ENCODE data around the gene CASP1. TPM values are rescaled to one million over a fixed set of nuclear protein-coding genes. Genes with fewer than 3 reads are reported as not detected.

The CASP1 gene
- total RNA-seq, 1 donor from 2014 or later = 11.3 TPM

GRCh38 chr11:104999721-105000120, 35.2 kb downstream of the CASP1 start:
- no peak for DNase-seq
- no peak for ATAC-seq
- intact Hi-C loops (cut with micrococcal nuclease) = no loop called here

- no peak for DNase-seq
- no peak for ATAC-seq
- intact Hi-C loops (cut with micrococcal nuclease) = no loop called here
Observed at GRCh38 chr11:104997288-104997687, 37.7 kb downstream of the CASP1 start.

- no peak for DNase-seq
- no peak for ATAC-seq
- intact Hi-C loops (cut with micrococcal nuclease) = no loop called here
Observed at GRCh38 chr11:104995001-104995408, 39.9 kb downstream of the CASP1 start.

DNA sequence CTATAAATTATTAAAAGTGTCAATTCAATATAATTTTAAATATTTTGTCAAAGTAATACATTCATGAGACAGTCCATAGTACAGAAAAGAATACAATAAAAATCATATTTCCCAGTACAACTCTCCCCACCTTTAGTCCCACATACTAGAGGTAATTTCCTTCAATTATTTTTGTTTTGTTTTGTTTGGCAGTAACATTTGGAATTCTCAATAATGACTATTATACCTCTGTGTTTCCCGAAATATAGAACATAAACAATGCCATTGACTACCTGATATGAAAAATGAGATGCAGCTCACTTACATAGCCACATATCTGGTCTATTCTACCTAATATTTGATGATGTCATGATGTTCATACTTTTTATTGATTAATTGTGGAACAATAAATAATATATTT, 42.2 kb downstream of the CASP1 start:
- DNase-seq = no peak
- intact Hi-C loops (cut with micrococcal nuclease) = no loop called here
- no peak for ATAC-seq

GRCh38 chr11:104991994-104992393, 43.0 kb downstream of the CASP1 start:
- intact Hi-C loops (cut with micrococcal nuclease) = no loop called here
- DNase-seq (no peak), ATAC-seq (no peak)

DNA sequence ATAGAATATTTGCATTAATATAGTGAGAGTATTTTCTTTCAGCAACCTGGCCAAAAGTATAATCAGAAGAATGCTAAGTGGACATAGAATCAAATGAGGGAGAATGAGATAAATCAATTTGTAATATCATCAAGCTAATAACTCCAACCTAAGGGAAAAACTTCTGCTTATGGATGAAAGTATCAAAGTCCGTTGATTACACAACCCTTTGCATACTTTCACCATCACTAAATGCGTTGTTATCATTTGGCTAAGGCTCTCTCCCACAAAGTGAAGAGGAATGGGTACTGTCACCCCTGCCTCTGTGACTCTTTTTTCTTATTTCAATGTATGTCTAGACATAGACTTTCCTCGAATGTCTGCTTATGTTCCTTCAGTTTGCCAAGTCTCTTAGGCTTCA, 50.1 kb downstream of the CASP1 start:
- intact Hi-C loops (cut with micrococcal nuclease) = no loop called here

GRCh38 chr11:104979839-104980238, 55.1 kb downstream of the CASP1 start:
- intact Hi-C loops (cut with micrococcal nuclease) = no loop called here
- ATAC-seq = no peak
- no peak for DNase-seq

More for the DNA sequence above, 50.1 kb downstream of the CASP1 start:
- no peak for DNase-seq
- ATAC-seq = no peak

Other genes with a start within 250 kb of the CASP1 start
- not detected for gene CASP12, start 136.7 kb downstream of the CASP1 start, total RNA-seq
- gene CASP4, start 66.6 kb downstream of the CASP1 start, total RNA-seq = 12.1 TPM
- gene CASP5, start 12.0 kb downstream of the CASP1 start, total RNA-seq = not detected
- 10.9 TPM for gene CARD16, start 10.2 kb upstream of the CASP1 start, total RNA-seq
- 0.72 TPM for gene CARD18, start 104.6 kb upstream of the CASP1 start, total RNA-seq

Measured in left ventricle myocardium superior (tissue), 1 donor.